ENCODE results near the gene WASL.

GRCh38 chr7:123661765-123662164 lies 87.0 kb downstream of the WASL start:
- no peak for TF ChIP-seq POLR2A (IDR thresholded peaks at IDR 0.05)
- TF ChIP-seq CTCF (IDR thresholded peaks at IDR 0.05): no peak
